GM19395 (cell line): ENCODE data around the gene FARP1.

Source experiments
- ATAC-seq: cut with Tn5 transposase; IDR thresholded peaks from one replicate; pipeline ENCODE4 v1.9.1; 2021; ENCODE audit warnings: mild to moderate bottlenecking, moderate library complexity; ENCODE audit not compliant: unreplicated experiment

The FARP1 gene

DNA sequence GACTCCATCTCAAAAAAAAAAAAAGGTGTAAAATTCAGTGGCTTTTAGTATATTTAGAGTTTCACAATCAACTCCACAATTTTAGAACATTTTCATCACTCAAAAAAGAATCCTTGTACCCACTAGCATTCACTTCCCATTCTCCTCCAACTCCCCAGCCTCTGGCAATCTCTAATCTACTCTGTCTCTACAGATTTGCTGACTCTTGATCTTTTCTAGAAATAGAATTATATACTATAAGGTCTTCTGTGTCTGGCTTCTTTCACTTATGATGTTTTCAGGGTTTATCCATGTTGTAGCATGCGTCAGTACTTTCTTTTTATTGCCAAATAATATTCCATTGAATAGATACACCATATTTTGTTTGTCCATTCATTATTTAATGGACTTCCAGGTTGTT lies 8.0 kb upstream of the FARP1 start:
- ATAC-seq, result no peak

DNA sequence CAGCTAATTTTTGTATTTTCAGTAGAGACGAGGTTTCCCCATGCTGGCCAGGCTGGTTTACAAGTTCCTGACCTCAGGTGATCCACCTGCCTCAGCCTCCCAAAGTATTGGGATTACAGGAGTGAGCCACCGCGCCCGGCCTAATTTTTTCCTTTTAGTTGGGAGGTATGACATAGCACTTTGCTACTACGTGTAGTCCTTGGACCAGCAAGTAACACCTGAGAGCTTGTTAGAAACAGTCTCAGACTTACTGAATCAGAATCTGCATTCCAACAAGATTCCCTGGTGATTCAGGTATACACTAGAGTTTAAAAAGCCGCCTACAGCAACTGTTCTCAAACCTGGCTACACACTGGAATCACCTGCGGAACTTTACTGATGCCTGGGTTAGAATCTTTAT lies 1.8 kb upstream of the FARP1 start:
- ATAC-seq, result no peak

DNA sequence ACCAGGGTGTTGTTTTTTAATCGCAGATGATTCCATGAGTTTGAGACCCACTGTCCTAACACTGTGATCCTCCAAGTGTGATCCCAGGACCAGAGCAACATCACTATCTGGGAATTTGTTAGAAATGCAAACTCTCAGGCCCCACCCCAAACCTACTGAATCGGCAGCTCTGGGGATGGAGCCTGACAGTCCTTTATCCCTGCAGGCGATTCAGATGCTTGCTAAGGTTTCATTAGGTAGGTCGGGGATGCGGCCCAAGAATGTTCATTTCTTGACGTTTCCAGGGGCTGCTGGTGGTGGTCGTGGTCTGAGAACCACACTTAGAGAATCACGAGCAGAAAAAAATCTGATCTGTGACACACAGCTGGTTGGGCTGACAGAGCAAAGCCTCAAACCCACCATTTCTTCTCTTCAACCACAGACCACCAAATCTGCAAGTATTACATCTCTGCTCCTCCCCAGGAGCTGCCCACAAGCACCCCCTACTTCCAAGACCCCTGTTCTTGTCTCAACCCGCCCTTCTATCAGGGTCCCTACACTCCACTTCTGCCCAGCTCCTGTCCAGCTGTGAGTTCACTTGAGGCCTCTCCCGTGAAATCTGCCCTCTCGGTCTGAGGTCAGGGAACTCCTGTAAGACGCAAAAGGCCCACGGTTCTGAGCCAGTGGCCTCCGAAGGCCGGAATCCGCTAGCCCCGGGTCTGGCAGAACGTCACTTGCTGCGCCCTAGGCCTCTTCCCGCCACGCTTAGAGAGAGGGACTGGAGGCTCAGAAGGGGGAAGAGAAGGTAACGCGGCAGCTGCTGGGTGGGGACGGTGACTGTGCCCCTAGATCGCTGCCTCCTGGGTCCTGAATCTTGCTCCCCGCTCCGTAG lies 1.1 kb upstream of the FARP1 start:
- peak; percentile 15 for ATAC-seq

DNA sequence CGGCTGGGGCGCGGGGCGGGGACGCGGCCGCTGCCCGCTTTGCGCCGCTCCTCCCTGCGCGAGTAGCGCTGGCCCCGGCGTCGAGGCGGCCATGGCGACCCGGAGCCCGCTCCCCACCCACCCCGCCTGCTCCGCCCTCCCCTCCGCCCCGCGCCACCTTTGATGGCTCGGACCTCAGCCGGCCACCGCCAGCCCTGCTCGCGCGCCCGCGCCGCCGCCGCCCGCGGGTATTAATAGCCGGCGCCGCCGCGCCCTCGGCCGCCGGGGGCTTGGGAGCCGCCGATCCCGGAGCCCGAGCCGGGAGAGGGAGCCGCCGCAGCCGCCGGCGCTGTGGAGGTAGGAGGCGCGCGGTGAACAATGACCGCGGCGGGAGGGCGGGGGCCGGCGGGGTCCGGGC lies 261 bp downstream of the FARP1 start:
- ATAC-seq, result peak; percentile 40

DNA sequence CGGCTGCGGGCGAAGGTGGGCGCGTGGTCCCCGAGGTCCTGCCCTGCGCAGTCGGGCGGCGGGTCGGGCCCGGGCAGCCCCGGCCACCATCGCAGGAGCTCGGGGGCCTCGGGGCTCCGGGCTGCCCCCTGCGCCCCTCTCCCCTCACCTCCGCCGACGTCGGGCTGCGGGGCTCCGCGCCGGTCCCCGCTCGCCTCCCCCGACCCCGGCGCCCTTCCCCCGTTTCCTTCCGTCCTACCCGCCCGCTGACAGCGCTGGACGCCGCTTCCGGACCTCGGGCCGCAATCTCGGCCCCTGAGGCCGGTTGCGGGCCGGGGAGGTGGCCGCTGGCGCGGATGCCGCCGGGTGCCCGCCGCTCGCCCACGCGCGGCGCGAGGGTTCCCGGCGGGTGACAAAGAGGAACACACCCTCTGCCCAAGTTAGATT lies 720 bp downstream of the FARP1 start:
- ATAC-seq, result no peak

DNA sequence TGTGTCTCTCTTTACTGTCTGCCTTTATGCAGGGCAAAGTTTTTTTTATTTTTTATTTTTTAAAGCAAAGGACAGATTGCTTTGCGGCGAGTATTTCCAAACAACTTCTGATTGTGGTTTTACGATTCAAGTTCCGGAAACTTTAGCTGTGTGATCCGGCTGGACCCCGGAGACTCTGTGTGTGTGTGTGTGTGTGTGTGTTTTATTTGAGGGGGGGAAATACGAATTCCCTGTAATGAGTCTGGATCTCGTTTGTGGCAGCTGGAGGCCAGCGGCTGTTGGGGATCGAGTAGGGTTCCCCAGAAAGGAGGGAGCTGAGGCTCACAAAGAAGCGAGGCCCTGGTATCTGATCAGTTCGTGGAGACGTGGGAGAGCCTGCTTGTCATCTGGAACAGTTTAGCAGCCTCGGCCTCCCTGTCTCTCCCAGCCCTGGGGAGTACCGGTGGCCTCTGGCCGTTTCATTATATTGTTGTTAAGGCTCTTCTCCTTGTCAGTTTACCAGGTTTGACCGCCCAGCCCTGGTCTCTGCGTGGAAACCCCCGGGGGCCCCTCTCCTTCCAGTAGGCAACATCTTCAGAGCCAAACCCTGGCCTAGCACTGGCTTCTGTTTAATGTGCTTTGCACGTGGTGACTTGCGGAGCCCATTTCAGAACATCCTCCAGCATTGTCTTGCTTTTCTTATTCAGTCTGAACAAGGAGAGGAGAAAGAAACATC lies 1.3 kb downstream of the FARP1 start:
- no peak for ATAC-seq

DNA sequence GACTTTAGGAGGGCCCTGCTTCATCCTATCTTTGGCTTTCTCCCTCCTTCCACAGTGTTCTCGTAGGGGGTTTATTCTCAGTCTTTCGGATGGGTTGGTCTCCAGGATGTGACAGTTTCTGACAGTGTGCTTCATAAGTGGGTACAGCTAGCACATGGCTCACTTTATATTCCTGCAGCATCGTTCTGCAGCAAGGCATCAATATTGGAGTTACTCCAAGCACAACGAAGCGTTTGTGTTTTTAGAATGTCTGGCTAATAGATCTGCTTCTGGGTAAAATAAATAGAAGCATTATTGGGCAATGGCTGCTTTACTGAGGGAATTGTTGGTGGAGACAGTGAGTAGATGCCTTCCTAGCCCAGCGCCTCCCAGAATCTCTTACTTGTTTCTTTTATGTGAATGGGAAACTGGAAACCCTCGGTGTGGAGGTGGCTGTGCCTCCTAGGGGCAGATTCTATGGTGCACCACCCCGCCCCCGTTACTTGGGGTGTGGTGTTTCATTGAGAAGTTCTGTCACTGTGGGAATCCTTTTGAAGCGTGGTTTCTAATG lies 2.0 kb downstream of the FARP1 start:
- ATAC-seq, result no peak

DNA sequence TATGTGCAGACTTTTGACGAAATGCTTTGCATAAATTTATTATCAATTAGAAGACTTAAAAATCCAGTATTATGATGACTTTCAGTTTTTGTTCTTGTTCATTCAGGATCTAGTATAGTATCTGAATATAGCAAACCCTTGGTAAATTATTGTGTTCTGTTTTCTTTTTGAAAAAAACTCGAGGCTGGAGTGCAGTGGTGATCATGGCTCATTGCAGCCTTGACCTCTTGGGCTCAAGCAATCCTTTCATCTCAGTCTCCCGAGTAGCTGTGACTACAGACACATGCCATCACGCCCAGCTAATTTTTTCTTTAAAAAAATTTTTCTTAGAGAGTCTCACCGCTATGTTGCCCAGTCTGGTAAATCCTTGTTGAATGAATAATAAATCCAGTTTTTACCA lies 4.6 kb downstream of the FARP1 start:
- ATAC-seq, result no peak

DNA sequence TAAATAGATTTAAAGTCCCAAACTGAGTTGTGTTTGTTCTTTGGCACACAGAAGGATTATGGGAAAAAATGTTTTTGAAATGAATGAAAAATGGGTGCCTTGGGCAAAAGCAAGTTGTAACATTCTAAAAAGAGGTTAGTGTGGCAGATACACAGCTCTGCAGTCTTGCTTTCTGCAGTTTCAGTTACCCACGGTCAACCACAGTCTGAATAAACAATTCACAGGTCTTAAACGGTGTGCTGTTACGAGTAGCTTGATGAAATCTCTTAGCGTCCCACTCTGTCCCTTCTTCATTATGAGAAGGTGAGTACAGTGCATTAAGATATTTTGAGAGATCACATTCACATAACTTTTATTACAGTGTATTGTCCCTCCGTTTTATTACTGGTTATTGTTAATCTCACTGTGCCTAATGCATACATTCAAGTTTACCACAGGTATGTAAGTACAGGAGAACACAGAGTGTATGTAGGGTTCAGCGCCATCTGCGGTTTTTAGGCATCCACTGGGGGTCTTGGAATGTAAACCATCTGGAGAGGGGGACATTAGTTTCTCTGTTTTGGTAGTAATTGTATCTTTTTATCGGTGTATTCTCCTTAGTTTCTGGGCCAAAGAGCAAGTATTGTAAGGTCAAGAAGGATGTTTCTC lies 8.1 kb downstream of the FARP1 start:
- no peak for ATAC-seq

DNA sequence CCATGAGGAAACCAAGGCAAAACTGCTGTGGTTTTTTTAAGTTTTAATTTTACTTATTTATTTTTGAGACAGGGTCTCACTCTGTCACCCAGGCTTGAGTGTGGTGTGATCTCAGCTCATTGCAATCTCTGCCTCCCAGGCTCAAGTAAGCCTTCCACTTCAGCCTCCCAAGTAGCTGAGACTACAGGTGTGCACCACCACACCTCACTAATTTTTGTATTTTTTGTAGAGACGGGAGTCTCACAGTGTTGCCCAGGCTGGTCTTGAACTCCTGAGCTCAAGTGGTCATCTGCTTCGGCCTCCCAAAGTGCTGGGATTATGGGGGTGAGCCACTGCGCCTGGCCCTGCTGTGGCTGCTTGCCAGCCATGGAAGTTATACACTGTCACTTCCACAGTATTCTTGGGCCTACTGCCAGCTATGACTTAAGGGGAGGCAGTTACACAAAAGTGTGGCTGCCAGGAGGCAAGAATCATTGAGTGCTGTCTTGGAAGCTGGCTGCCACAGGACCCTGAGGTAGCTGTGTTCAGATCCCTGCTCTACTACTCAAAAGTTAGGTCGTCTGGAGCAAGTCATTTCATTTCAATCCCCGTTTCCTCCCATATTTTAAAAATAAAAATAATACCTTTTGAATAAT lies 12.7 kb downstream of the FARP1 start:
- no peak for ATAC-seq

DNA sequence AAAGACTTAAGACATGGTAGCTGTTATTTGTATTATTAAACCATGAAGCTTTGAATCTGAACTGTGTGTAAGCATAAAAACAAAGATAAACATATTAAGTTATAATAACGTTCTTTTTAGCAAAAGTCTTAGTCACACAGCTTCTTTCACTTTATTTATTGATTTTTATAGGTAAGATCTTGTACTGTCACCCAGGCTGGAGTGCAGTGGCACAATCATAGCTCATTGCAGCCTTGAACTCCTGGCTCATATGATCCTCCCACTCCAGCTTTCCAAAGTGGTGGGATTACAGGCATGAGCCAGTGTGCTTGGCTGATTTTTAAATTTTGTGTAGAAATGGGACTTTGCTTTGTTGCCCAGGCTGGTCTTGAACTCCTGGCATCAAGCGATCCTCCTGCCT lies 13.4 kb downstream of the FARP1 start:
- ATAC-seq, result no peak

DNA sequence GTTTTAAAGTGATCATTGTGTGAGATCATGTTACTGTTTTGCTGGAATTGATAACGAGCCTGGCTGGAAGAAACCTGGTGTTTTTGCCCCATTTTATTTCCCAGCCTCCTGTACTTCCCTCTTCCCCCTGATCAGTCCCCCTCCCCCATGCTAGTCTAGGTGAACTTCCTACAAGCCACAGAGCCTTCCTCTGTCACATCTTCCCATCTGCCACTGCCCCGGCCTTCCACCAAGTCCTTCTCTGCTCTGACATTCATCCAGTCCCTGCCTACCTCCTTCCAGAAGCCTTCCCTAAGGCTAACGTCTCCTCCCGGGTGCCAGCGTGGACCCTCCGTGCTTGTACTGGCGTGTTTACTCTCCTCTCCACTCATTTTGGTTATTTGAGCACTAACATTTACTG lies 14.3 kb downstream of the FARP1 start:
- ATAC-seq, result no peak

DNA sequence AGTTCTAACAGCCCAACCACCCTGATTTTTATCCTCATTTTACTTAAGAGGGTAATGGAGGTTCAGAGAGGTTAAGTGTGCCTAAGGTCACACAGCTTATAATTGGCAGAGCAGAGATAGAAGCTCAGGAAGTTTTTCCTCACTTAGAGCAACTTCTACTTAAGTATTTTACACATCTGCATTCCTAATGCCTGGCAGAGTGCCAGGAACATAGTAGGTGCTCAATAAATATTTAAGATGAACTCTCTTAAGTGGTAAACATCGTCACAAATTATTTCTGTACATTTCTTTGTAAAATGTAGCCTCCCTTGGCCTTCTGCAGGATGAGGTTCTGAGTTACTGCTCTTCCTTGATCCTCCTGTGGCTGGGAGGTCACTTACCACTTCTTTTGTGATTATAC lies 14.7 kb downstream of the FARP1 start:
- no peak for ATAC-seq

DNA sequence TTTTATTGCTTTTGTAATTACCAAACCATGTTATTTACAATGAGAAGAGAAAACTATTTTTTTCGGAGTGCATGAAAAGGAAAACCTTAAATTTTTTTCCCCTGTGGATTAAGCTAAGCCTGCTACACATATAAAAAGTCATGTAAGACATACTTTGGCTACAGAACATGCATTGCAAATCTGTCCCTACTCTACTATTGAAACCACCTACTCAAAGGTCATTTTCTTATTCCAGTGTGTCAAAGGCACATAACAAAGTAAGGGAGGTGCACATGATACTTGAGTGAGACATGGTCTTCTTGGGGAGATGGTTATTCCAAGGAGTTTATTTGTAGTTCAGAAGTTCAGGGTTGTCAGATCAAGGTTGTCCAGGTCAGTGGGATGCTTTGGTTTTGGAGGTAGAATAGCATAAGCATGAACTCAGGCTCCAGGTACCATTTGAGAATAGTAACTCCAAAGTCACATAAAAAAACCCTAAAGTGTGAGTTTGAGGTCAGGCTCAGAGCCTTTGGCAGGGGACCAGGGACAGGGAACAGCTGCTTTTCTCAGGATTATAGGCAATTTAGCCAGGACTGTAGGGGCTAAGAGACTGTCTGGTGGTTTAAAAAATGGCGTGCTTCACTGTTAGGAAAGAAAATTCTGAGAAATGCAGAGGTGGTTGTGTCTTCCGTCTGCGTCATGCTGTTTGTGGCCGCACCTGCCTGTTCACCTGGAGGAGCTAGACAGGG lies 15.4 kb downstream of the FARP1 start:
- no peak for ATAC-seq

DNA sequence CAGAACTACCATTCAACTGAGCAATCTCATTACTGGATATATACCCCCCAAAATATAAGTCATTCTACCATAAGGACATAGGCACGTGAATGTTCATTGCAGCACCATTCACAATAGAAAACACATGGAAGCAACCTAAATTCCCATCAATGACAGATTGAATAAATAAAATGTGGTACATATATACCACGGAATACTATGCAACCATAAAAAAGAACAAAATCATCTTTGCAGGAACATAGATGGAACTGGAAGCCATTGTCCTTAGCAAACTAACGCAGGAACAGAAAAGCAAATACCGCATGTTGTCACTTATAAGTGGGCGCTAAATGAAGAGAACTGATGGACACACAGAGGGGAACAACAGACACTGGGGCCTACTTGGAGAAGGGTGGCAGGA lies 20.0 kb downstream of the FARP1 start:
- no peak for ATAC-seq

DNA sequence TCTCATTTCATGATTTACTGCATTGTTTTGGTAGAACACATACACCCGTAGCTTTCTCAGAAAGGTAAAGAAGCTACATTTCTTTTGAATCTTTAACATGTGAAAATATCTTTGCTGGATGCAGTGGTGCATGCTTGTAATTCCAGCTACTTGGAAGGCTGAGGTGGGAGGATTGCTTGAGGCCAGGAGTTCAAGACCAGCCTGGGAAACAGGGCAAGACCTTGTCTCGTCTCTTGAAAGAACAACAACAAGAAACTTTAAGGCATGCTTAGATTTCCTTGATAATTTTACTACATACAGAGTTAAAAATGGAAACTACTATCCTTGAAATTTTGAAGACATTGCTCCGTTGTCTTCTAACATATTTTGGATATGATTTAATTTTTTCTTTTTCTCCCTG lies 26.4 kb downstream of the FARP1 start:
- no peak for ATAC-seq

DNA sequence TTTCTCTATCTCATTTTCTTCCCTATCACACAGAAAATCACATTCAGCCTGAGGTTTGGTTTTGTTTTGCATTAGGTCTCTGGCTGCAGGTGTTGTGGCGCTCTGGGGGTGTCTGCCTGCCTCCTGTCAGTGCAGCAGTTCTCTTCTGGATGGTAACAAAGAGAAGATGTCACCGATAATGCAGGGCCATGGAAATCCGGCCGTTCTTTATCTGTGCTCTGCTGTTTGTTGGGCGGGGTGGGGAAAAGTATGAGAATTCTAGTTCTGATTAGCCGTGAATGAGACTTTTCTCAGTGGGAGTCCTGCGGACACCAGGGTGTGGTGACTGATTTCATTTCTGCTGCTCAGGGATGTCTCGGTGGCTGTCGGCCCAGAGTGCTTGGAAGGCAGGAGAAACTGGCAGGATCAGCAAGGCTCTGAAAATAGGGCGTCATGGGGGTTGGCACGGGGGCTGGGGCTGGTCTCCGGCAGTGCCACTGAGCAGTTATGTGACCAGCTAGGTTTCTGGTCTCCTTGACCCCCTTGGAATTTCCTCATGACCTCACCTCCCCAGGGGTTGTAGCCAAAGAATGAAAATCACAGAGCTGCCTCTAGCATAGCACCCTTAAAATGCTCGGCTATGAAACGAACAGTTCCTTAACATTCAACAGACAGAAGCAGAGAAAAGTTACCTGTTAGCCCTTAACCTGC lies 29.2 kb downstream of the FARP1 start:
- no peak for ATAC-seq

DNA sequence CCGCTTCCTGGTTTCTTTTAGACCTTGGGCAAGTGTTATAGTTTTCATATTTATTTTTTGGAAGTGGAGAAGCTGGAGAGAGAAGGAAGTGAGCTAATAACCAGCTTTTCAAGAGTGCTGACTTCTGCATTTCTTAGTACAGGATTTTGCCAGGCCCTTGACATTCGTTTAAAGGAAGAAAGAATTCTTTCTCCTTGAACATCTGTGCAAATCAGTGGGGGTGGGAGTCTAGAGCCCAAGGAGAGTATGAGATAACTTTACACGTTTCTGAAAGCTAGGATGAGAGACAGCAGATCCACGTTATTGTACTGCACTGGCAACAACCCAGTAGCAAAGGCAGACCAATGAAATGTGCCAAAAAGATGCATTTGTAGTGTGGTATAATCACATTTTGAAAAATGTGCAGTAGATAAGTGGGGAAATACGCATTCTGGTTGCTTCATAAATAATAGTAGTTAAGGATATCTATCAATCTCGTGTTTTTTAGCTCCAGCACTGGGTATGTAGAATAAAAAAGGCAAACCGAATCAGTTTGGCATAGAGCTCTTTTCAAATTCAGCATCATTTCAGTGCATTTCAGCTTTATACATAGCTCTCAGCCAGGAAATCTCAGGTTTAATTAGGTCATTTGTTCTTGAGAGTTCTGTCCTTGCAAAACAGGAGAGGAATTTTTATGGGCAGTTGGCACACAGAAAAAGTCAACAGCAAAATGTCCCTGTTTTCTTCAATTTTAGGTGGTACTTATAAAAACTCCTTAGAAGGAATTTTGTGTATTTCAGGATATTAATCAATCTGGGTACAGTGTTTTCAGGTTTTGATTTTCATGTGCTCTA lies 29.9 kb downstream of the FARP1 start:
- no peak for ATAC-seq
